ENCODE data around the gene EPB41L4A.

The EPB41L4A gene

GRCh38 chr5:112221128-112221527, 197.9 kb downstream of the EPB41L4A start:
- Histone ChIP-seq H3K79me2 (no peaks in the 10 kb centered on the region), H2AFZ (no peak overlapping the region), H3K9me3 (ENCODE audit: control insufficient read depth, low read length) (no peaks in the 10 kb centered on the region), H3K4me1 (no peaks in the 10 kb centered on the region), H3K27ac (no peak overlapping the region), H3K9ac (no peak overlapping the region), H3K36me3 (ENCODE audit: control insufficient read depth, insufficient read depth, low read length) (no peaks in the 10 kb centered on the region), H3K4me2 (ENCODE audit: low read length) (no peak overlapping the region), H3K27me3 (ENCODE audit: control insufficient read depth, insufficient read depth, low read length) (no peaks in the 10 kb centered on the region), H3K4me3 (ENCODE audit: low read depth, low read length) (no peak overlapping the region)
- no peak for TF ChIP-seq CTCF (IDR thresholded peaks at IDR 0.05)

GRCh38 chr5:112219000-112219399, 200.1 kb downstream of the EPB41L4A start:
- Histone ChIP-seq H3K9ac (no peak overlapping the region), H3K27me3 (ENCODE audit: control insufficient read depth, insufficient read depth, low read length) (no peaks in the 10 kb centered on the region), H3K4me3 (ENCODE audit: low read depth, low read length) (no peak overlapping the region), H3K9me3 (ENCODE audit: control insufficient read depth, low read length) (no peaks in the 10 kb centered on the region), H3K79me2 (no peaks in the 10 kb centered on the region), H3K36me3 (ENCODE audit: control insufficient read depth, insufficient read depth, low read length) (no peaks in the 10 kb centered on the region), H3K4me2 (ENCODE audit: low read length) (no peak overlapping the region), H3K4me1 (no peaks in the 10 kb centered on the region), H2AFZ (no peak overlapping the region), H3K27ac (no peak overlapping the region)
- TF ChIP-seq CTCF (IDR thresholded peaks at IDR 0.05) = no peak

GRCh38 chr5:112217843-112218579, 201.1 kb downstream of the EPB41L4A start:
- Histone ChIP-seq H3K4me2 (ENCODE audit: low read length) (no peak overlapping the region), H3K27me3 (ENCODE audit: control insufficient read depth, insufficient read depth, low read length) (no peaks in the 10 kb centered on the region), H3K9ac (no peak overlapping the region), H2AFZ (no peak overlapping the region), H3K9me3 (ENCODE audit: control insufficient read depth, low read length) (no peaks in the 10 kb centered on the region), H3K36me3 (ENCODE audit: control insufficient read depth, insufficient read depth, low read length) (no peaks in the 10 kb centered on the region), H3K4me1 (no peaks in the 10 kb centered on the region), H3K27ac (no peak overlapping the region), H3K4me3 (ENCODE audit: low read depth, low read length) (no peak overlapping the region), H3K79me2 (no peaks in the 10 kb centered on the region)
- TF ChIP-seq CTCF (IDR thresholded peaks at IDR 0.05) = no peak

- Histone ChIP-seq H3K4me2 (ENCODE audit: low read length) (no peak overlapping the region), H3K4me3 (ENCODE audit: low read depth, low read length) (no peak overlapping the region), H3K79me2 (no peaks in the 10 kb centered on the region), H3K9ac (no peak overlapping the region), H2AFZ (no peak overlapping the region), H3K4me1 (no peaks in the 10 kb centered on the region), H3K27ac (no peak overlapping the region), H3K36me3 (ENCODE audit: control insufficient read depth, insufficient read depth, low read length) (no peaks in the 10 kb centered on the region), H3K9me3 (ENCODE audit: control insufficient read depth, low read length) (no peaks in the 10 kb centered on the region), H3K27me3 (ENCODE audit: control insufficient read depth, insufficient read depth, low read length) (no peaks in the 10 kb centered on the region)
- no peak for TF ChIP-seq CTCF (IDR thresholded peaks at IDR 0.05)
Observed at GRCh38 chr5:112216140-112216539, 202.9 kb downstream of the EPB41L4A start.

GRCh38 chr5:112210430-112211005, 208.6 kb downstream of the EPB41L4A start:
- Histone ChIP-seq H3K4me3 (ENCODE audit: low read depth, low read length) (no peak overlapping the region), H3K4me1 (no peaks in the 10 kb centered on the region), H2AFZ (no peak overlapping the region), H3K9ac (no peak overlapping the region), H3K9me3 (ENCODE audit: control insufficient read depth, low read length) (no peaks in the 10 kb centered on the region), H3K4me2 (ENCODE audit: low read length) (no peak overlapping the region), H3K27ac (no peak overlapping the region), H3K36me3 (ENCODE audit: control insufficient read depth, insufficient read depth, low read length) (no peaks in the 10 kb centered on the region), H3K27me3 (ENCODE audit: control insufficient read depth, insufficient read depth, low read length) (no peaks in the 10 kb centered on the region), H3K79me2 (peaks cover 3% of the 10 kb centered on the region)
- TF ChIP-seq CTCF (IDR thresholded peaks at IDR 0.05) = peak; percentile 76

Data from parathyroid adenoma (tissue), 2 donors.